COLO829 (cell line): Measurements from ENCODE around the gene PTGER3.
"Not testable (repeated sequence)": the region's sequence is repeated elsewhere in the genome, so short reads cannot be mapped to it uniquely, and the experiment has no call there.

ENCODE experiments used
- DNase-seq: peaks from one replicate; pipeline ENCODE4 v3.0.0; 2012; ENCODE audit warnings: low spot score

Gene PTGER3

DNA sequence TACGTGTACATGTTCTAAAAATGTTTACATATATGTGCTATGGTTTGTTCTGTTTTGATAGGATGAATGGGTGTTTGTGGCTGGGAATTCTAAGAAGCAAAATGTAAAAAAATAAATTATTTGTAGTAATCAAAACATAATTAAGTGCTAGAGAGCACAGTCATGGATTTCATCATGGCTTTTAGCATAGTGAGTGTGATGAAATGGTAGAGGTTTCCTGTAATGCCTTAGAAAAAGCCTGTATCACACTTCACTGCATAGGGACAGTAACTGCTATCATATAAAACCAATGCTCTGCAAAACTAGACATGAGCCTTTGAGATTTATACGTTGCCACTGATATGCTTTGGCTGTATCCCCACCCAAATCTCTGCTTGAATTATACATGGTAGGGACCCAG is 99.8 kb downstream of the PTGER3 start:
- no peak for DNase-seq

DNA sequence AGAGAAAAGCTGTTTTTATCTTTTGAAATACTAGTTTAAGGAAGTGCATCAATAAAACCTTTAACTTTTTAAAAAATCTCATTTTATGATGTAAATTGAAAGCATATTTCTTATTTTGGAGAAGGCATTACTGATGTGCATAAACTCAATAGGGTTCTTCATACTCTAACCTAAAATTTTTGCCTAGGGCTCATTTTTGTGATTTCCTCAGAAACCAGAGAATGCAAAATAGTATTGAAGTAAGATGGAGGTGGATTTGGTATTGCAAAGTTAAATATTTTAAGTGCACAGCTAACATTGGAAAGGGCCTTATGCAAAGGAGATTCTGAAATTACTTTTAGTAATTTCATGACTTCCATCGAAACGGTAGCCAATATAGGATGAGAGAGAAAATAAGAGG is 101.9 kb downstream of the PTGER3 start:
- no peak for DNase-seq

DNA sequence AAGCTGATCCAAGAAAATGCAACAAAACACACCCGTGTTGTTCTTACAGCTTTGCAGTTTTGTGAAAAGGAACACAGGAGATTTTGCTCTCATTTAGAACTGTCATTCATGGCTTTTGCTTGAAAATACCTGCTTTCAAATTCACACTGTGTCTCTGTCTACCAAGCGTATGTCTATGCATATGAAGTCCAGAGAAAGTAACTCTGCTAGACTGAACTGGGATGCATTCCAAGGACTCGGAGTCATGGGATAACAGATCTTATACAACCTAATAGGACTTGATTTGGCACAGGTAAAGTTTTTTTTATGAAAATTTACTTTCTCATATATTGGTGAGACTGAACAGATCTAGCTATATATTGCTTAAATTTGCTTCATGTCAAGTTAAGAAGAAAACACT is 102.4 kb downstream of the PTGER3 start:
- DNase-seq: no peak

DNA sequence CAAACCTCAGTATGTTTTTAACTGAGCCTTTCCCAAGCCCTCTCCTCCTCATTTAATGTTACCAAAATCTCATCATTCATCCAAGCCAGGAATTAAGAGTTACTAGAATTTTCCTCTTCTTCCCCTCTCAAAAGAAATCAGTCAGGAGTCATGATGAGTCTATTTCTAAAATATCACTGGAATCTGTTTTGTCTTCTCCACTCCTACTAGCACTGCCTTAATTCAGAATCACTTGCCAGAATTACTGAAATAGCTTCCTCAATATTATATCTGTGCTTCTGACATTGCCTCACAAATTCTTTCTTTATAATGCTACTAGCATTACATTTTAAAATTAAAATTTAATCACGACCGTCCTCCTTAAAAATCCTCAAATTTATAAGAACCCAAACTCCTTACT is 106.1 kb downstream of the PTGER3 start:
- no peak for DNase-seq

DNA sequence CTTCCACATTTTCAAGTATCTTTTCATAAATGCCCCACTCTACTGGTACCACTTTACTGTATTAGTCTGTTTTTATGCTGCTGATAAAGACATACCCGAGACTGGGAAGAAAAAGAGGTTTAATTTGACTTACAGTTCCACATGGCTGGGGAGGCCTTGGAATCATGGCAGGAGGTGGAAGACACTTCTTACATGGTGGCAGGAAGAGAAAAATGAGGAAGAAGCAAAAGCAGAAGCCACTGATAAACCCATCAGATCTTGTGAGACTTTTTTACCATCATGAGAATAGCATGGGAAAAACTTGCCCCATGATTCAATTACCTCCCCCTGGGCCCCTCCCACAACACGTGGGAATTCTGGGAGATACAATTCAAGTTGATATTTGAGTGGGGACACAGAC is 107.2 kb downstream of the PTGER3 start:
- not testable (repeated sequence) for DNase-seq

DNA sequence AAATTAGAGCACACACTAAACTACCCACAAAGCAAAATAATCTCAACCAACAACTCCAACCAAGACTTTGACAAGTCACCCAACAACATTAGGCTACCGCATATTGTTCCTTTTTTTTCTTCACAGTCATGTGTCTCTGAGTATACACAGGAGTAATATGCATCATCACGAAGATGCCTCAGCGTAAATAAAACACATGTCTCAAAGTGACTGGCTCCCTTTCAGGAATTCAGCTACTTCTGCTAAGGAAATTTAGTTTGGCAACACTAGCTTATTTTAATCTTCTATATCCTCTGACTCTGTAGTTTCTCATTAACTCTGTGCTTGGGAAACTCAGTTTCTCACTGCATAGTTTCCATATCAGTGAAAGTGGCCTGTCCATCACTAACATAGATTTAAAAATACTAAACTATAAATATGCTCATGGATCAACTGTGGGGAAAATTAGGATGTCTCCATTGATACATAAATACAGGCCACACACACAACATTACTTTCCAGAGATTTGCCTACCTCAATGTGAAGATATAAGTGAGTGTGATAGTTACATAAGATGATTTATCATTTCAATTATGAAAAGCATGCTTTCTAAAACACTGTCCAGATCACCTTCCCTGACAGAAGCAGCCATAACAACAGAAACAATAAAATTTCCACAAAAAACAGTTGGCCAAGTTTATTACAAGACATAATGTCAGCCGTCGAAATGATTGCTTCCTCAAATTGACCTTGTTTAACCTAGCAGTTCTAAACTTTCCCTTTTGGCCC is 113.2 kb downstream of the PTGER3 start:
- DNase-seq: no peak

DNA sequence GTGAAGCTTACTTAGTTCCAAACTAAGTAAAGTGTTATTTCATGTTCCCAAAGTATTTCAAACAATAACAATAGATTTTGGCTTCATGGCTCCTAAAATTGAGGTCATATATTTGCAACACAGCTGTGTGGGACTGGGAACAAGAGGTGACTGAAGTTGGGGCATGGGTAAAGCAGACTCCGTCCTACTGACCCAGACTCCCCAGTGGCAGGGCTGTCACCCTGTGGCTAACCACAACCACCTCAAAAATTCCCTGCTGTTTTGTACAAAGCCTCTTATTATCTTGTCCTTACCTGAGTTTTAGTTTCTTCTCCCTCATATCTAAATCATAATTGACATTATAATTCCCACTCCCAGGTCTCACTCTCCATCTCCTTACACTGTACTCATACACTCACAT is 117.6 kb downstream of the PTGER3 start:
- DNase-seq: no peak

DNA sequence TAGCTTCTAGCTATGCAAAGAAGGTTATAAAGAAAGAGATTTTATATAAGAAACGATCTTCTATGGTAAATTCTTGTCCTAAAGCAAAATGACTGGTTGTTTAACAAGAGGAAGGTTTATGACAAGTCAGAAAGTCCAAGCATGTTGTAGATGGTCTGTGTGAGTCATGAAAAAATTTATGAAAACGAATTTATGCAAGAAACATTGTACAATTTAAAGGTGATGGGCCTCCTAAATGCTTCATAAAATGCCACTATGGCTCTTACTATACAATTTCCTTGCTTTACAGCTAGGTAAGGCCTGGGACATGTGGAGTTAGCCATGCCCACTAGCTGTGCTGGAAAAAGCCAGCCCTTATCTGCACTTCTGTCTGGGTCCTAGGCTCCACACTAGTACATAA is 125.4 kb downstream of the PTGER3 start:
- DNase-seq: no peak
